HL-60 (cell line): ENCODE results near the gene SRGAP2C.
"Not testable (repeated sequence)": the region's sequence is repeated elsewhere in the genome, so short reads cannot be mapped to it uniquely, and the experiment has no call there.

ENCODE experiments used
- DNase-seq, 2 experiments: peaks; one replicate each; pipeline ENCODE4 v3.0.0-alpha.2; 2010 to 2020; ENCODE audit warnings: low read depth in 1 of 2, low spot score in 1 of 2
- H3K27ac ChIP-seq: fragments of 250-450 bp; sonication (Bioruptor Pico); replicated peaks from 2 replicates; pipeline ENCODE4 v1.5.1; 2020; ENCODE audit warnings: mild to moderate bottlenecking, moderate library complexity
- H3K27me3 ChIP-seq: fragments of 250-450 bp; sonication (Bioruptor Pico); 2 replicates; pipeline ENCODE4 v1.5.1; 2021; ENCODE audit warnings: mild to moderate bottlenecking, moderate library complexity; ENCODE audit not compliant: insufficient read depth, poor library complexity, severe bottlenecking
- H3K4me3 ChIP-seq: replicated peaks from 2 replicates; pipeline ENCODE4 v1.5.1; 2011; ENCODE audit warnings: mild to moderate bottlenecking, control low read depth, low read length; ENCODE audit not compliant: insufficient read depth

Gene SRGAP2C

GRCh38 chr1:121344355-121344754 lies 159.6 kb downstream of the SRGAP2C start:
- not testable (repeated sequence) for H3K27me3 ChIP-seq, H3K4me3 ChIP-seq, H3K27ac ChIP-seq, DNase-seq

GRCh38 chr1:121346654-121347053 lies 161.9 kb downstream of the SRGAP2C start:
- not testable (repeated sequence) for H3K27ac ChIP-seq, H3K27me3 ChIP-seq, H3K4me3 ChIP-seq, DNase-seq

GRCh38 chr1:121347476-121347875 lies 162.7 kb downstream of the SRGAP2C start:
- DNase-seq, H3K27me3 ChIP-seq, H3K4me3 ChIP-seq, H3K27ac ChIP-seq: not testable (repeated sequence)

DNA sequence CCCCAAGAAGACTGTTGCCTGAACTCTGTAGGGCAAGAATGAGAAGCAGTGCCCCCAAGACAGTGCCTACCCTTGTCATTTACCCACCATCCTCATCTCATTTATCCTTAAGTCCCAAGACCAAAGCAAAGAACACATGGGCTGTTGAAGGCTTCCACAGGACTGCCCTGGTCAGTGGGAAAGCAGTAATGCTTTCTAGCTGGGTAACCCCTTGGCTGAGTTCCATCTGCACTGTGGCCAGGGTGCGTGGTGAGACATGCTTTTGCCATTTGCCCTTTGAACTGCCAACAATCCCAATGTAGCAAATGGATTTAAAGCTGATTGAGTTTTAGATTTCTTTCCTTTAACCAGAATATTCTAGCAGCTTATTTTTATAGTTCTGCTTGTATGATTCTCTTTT lies 163.3 kb downstream of the SRGAP2C start:
- H3K4me3 ChIP-seq, H3K27me3 ChIP-seq, DNase-seq, H3K27ac ChIP-seq: not testable (repeated sequence)

DNA sequence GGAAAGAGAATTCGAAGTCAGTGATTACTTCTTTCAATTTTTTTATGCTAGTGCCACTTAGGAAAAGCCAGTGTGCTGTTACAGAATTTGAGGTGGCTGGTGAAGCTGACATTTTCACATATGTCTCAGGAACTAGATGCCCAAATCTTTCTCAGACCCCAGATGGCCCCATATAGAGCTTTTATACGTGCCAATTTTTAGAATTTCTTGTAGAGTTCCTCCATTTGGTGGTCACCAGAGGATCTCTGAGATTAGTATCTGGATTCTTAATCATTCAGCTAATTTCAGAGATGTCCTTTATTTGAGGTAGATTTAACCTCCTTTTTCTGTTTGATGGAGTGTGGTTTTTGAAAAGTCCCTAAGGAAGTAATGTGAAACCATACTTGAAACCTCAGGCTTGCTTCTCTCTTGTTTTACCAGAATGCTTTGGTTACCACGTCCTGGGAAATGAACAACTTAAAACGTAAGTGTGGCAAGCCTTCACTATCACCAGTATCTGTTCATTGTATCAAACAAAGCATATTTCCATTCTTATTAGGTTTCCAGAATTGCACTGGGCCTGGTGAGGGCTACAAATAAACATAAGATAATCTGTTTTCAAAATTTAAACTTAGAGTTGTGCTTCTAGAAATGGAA lies 164.7 kb downstream of the SRGAP2C start:
- H3K4me3 ChIP-seq, H3K27ac ChIP-seq, DNase-seq, H3K27me3 ChIP-seq: not testable (repeated sequence)

DNA sequence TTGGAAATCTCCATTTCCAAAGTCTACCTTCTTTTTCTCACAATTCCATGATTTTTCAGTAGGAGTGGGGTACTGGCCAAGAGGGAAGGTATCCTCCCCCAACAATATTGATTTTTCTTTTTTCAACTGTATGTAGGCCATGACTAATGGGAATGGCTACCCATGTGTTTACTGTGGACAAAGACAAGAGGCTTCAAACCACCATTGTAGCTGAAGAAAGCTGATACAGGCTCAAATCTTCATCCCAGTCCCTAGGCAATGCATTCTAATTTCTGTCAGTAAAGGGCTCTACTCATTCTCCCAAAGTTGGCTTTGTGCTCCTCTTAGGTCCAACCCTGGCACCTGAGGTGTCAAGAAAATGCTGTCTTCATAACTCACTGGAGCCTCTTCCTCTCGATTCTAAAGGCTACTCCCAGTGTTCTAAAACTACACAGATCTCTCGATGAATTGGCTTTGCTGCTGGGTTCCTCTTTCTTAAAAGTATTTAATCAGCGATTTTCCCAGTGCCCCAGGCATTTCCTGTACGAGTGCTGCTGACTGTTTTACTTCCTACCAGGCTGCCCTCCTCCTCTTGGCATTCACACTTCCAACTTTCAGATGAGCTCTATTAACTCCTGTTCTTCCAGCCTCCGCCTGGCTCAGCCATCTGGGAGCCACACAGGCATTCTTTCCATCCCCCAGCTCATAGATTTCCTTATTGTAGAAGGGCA lies 171.1 kb downstream of the SRGAP2C start:
- not testable (repeated sequence) for DNase-seq, H3K27ac ChIP-seq, H3K4me3 ChIP-seq, H3K27me3 ChIP-seq

- H3K4me3 ChIP-seq, DNase-seq, H3K27ac ChIP-seq, H3K27me3 ChIP-seq: not testable (repeated sequence)
Observed at GRCh38 chr1:121356819-121357218, 172.0 kb downstream of the SRGAP2C start.

DNA sequence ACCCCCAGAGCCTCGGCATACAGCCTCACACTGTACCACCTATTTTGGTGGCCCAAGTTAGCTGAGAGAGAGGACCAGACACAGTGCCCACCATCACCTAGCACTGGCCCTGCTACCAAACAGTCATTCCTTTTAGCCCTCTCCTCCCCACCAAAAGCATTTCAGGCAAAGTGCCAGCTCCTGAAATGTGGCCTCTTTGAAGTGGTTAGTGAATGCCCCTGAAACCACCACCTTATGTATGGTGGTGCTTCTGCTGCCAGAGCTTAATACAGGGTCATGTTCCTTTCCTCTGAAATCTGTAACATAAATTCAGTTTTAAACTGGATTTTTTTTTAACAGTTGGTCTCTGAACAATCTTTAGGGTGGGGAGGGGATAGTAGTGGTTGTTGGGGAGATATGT lies 175.8 kb downstream of the SRGAP2C start:
- H3K4me3 ChIP-seq, H3K27ac ChIP-seq, DNase-seq, H3K27me3 ChIP-seq: not testable (repeated sequence)

DNA sequence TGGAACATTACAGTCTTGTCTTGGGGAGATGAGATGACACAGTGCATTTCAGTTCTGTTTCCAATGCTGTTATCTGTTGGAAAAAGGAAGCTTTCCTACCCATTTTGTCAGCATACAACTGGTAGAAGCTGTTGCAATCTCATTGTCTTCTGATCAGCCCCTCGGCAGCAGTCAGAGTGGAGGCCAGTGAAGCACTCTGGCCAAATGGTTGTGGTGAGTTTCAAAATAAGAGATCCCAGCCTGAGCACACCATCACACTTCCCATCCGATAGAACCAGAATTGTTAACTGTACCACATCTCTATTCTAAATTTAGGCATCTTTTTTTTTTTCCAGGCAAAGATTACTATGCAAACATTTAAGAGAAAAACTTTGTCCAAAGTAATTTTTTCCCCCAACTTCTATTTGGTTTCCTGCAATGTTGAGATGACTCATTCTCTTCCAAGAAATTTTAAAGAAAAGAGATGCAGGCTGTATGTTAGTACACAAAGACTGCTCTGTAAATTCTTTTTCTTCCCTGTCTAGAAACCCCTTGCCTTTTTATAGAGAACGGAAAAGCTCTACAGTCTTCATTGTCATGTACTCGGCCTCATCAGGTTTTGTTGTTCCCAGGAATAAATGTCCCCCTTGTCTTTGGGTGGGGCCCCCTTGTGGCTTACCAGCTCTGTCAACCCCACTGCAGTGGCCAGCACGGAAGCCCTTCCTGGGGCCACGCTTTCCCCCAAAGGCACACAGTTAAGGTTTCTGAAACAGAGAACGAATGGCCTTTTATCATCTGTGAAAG lies 176.9 kb downstream of the SRGAP2C start:
- H3K27ac ChIP-seq, H3K4me3 ChIP-seq, H3K27me3 ChIP-seq, DNase-seq: not testable (repeated sequence)

DNA sequence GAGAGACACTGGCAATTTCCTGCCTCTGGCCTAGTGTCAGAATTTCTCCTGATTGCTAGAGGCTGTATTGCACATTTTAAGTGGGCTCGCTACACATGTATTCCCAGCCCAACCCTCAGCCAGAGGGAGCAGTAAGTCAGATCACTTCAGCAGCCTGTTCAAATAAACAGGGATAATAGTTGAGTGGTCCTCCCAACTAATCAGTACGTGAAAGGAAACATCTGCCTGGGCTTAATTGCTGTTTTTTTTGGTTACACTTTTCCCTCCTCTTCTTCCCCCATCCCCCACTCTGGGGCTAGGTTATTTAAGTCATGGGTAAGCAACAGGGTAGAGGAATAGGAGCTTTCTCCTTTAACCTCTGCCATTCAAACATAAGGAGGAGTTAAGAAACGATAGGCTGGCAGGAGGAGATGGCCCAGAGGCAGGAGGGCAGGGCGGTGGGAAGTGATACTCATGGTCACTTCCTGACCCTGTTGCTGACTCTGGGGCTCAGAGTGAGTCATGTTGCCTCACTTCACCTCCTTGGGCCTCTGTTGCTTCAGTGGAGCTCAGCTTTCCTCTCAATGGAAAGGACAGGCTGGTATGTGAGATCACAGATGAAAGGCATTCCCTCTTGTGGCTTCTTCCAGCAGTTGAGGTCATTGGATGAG lies 177.6 kb downstream of the SRGAP2C start:
- not testable (repeated sequence) for H3K4me3 ChIP-seq, H3K27ac ChIP-seq, H3K27me3 ChIP-seq
- DNase-seq = peak in 1 of 2 experiments; percentile 26

DNA sequence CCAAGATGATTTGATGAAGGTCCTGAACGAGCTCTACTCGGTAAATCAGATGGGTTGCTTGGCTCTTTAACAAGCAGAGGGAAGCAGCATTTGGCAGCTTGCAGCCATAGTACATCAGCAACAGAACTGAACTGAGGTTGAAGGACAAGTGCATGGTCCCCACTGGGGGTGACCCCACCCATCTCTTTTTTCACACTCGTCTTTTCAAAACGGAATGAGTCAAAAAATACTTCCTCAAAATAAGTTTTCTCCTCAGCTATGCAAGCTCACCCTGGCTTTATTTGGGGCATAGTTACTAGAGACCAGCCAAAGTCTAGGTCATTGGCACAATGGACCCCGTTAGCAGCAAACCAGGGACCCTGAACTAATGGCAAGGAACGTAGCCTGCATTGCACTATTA lies 180.5 kb downstream of the SRGAP2C start:
- not testable (repeated sequence) for H3K27me3 ChIP-seq, DNase-seq, H3K27ac ChIP-seq, H3K4me3 ChIP-seq

GRCh38 chr1:121365723-121366122 lies 180.9 kb downstream of the SRGAP2C start:
- not testable (repeated sequence) for DNase-seq

GRCh38 chr1:121366171-121366570 lies 181.4 kb downstream of the SRGAP2C start:
- H3K27me3 ChIP-seq, DNase-seq: not testable (repeated sequence)

More at GRCh38 chr1:121365723-121366122, 180.9 kb downstream of the SRGAP2C start:
- not testable (repeated sequence) for H3K4me3 ChIP-seq, H3K27ac ChIP-seq, H3K27me3 ChIP-seq

GRCh38 chr1:121368910-121369309 lies 184.1 kb downstream of the SRGAP2C start:
- H3K4me3 ChIP-seq, DNase-seq, H3K27me3 ChIP-seq, H3K27ac ChIP-seq: not testable (repeated sequence)

More at GRCh38 chr1:121366171-121366570, 181.4 kb downstream of the SRGAP2C start:
- not testable (repeated sequence) for H3K4me3 ChIP-seq, H3K27ac ChIP-seq
